Measurements from ENCODE around the gene PRR15L. TPM values are rescaled to one million over a fixed set of nuclear protein-coding genes. Genes with fewer than 3 reads are reported as not detected.

The PRR15L gene
- total RNA-seq, 1 experiment from 2014 or later, result 0.18 TPM

- Histone ChIP-seq H3K36me3 (ENCODE audit: control insufficient read depth, insufficient read depth, low read length) (no peaks in the 10 kb centered on the region; the same call in 1 of the 2 replicates), H3K4me3 (ENCODE audit: low read depth in 2 of 2, low read length in 2 of 2) (peak overlapping the region; percentile 69 to 91), H3K9me3 (ENCODE audit: control insufficient read depth, insufficient read depth, low read depth, low read length) (no peaks in the 10 kb centered on the region), H3K27me3 (ENCODE audit: control insufficient read depth, insufficient read depth, low read length) (no peaks in the 10 kb centered on the region), H3K27ac (ENCODE audit: low read length) (peak overlapping the region; percentile 48), H3K4me1 (ENCODE audit: control insufficient read depth, insufficient read depth, low read length) (peaks cover 7% of the 10 kb centered on the region; the same call in 1 of the 2 replicates)
- ATAC-seq (no peak), DNase-seq (ENCODE audit: low read depth, low spot score) (no peak)
- intact Hi-C loops (cut with micrococcal nuclease; ENCODE audit: unreplicated experiment), result no loop called here
- in situ Hi-C loops (cut with HindIII; ENCODE audit: low pct_unique_long_range_greater_than_20kb, low sequenced_read_pairs), result no loop called here
- BruUV-seq (replicated peaks), result no TSS peak
- TF ChIP-seq REST (IDR thresholded peaks at IDR 0.05; ENCODE audit: insufficient read depth in 1 of 2, low read depth in 2 of 2, low read length in 1 of 2) (no peak), TCF7L2 (IDR thresholded peaks at IDR 0.05; ENCODE audit: low read depth, low read length) (no peak), CTCF (IDR thresholded peaks at IDR 0.05) (no peak), POLR2AphosphoS5 (IDR thresholded peaks at IDR 0.05; ENCODE audit: low read depth, low read length) (no peak), SIN3A (IDR thresholded peaks at IDR 0.05; ENCODE audit: borderline replicate concordance, insufficient read depth, low read depth, low read length) (no peak)
- ChIA-PET CTCF (interaction anchor here (0.9 to 1.7 kb wide), 3 partner anchors 20 to 29 kb away, joined by 3 to 5 read pairs (median 4); partner anchors contain the start of gene CDK5RAP3), POLR2A (interaction anchor here (0.6 kb wide), 1 partner anchor 107 kb away, joined by 4 read pairs; no protein-coding TSS in a partner anchor)
Measured at GRCh38 chr17:47942096-47942510, 15.6 kb downstream of the PRR15L start.

GRCh38 chr17:47941246-47942095, 16.2 kb downstream of the PRR15L start, which contains the start of gene PNPO:
PNPO (plus strand) TSS chr17:47941571; CDS start chr17:47941676, 105 bp downstream.
- ATAC-seq, result peak; percentile 99
- no peaks in the 10 kb centered on the region; the same call in 1 of the 2 replicates for H3K36me3 ChIP-seq (ENCODE audit: control insufficient read depth, insufficient read depth, low read length)
- intact Hi-C loops (cut with micrococcal nuclease; ENCODE audit: unreplicated experiment), result no loop called here
- in situ Hi-C loops (cut with HindIII; ENCODE audit: low pct_unique_long_range_greater_than_20kb, low sequenced_read_pairs), result no loop called here
- CTCF ChIA-PET, result interaction anchor here (0.5 to 1.7 kb wide), 6 partner anchors 10 to 70 kb away, joined by 3 to 5 read pairs (median 3); partner anchors contain the start of gene CDK5RAP3
- peaks cover 7% of the 10 kb centered on the region; the same call in 1 of the 2 replicates for H3K4me1 ChIP-seq (ENCODE audit: control insufficient read depth, insufficient read depth, low read length)
- TSS peak; percentile 74 for BruUV-seq (replicated peaks)
- H3K27me3 ChIP-seq (ENCODE audit: control insufficient read depth, insufficient read depth, low read length), result no peaks in the 10 kb centered on the region
- H3K9me3 ChIP-seq (ENCODE audit: control insufficient read depth, insufficient read depth, low read depth, low read length), result no peaks in the 10 kb centered on the region
- peak; percentile 92 for DNase-seq (ENCODE audit: low read depth, low spot score)
- POLR2A ChIA-PET, result interaction anchor here (0.6 to 0.9 kb wide), 2 partner anchors 9 to 107 kb away, joined by 3 to 4 read pairs; no protein-coding TSS in a partner anchor
- H3K27ac ChIP-seq (ENCODE audit: low read length), result peak within 1 kb of the TSS; percentile 48
- H3K4me3 ChIP-seq (ENCODE audit: low read depth in 2 of 2, low read length in 2 of 2), result peak within 1 kb of the TSS; percentile 69 to 91
- TF ChIP-seq POLR2AphosphoS5 (IDR thresholded peaks at IDR 0.05; ENCODE audit: low read depth, low read length), result peak; percentile 65; the same call in 1 of the 2 replicates
- TF ChIP-seq SIN3A (IDR thresholded peaks at IDR 0.05; ENCODE audit: borderline replicate concordance, insufficient read depth, low read depth, low read length), result 0 out of 2 replicates have a peak, but pooled peaks have one; percentile 51
- TF ChIP-seq TCF7L2 (IDR thresholded peaks at IDR 0.05; ENCODE audit: low read depth, low read length), result no peak

All from Panc1 (cell line).